B cell (primary cell): Measurements from ENCODE around the gene CEP85L. TPM values are rescaled to one million over a fixed set of nuclear protein-coding genes. Genes with fewer than 3 reads are reported as not detected.

Experiments used
- ATAC-seq: fragments of 200-7000 bp; cut with Tn5 transposase; one replicate; pipeline ENCODE4 v1.10.0; 2021; ENCODE audit warnings: low read depth, mild to moderate bottlenecking, moderate number of reproducible peaks, moderate library complexity
- CTCF ChIA-PET: fragments of 350-600 bp; sonication (Branson Sonifier 250); formaldehyde crosslinking; loops from one replicate; lab custom pipeline; 2021; ENCODE audit warnings: antibody characterized with exemption, inconsistent platforms; lab: Charles Lee
- POLR2A ChIA-PET: fragments of 350-600 bp; sonication (Branson Sonifier 250); formaldehyde crosslinking; loops from one replicate; lab custom pipeline; 2021; ENCODE audit warnings: antibody characterized with exemption; lab: Charles Lee
- DNase-seq: peaks from one replicate; pipeline ENCODE4 v3.0.0; 2013
- H2AFZ ChIP-seq: 2 replicates; pipeline ENCODE4 v1.6.1; 2012; ENCODE audit warnings: mild to moderate bottlenecking, low read depth, low read length; ENCODE audit not compliant: insufficient read depth, poor library complexity, severe bottlenecking
- H3K27ac ChIP-seq, 2 donors: 1 replicate in 1 of 2; 2 replicates in 1 of 2; pipeline ENCODE4 v1.5.1; 2012 to 2013; ENCODE audit warnings: low read length in 2 of 2, mild to moderate bottlenecking in 2 of 2, moderate library complexity in 1 of 2
- H3K27me3 ChIP-seq, 4 experiments: fragments of 200-600 bp in 1 of 4; sonication (generic) in 1 of 4; replicated peaks in 1 of 4; 1 replicate in 2 of 4; 2 replicates in 2 of 4; pipeline versions ENCODE4 v1.6.1 to v1.7.0; 2013 to 2016; ENCODE audit warnings: low read length in 3 of 4, mild to moderate bottlenecking in 2 of 4, mixed read lengths in 1 of 4, moderate library complexity in 1 of 4; ENCODE audit not compliant: insufficient read depth in 4 of 4, control insufficient read depth in 3 of 4; ENCODE audit errors: control extremely low read depth in 1 of 4
- H3K36me3 ChIP-seq, 2 experiments: replicated peaks in 1 of 2; 1 replicate in 1 of 2; 2 replicates in 1 of 2; pipeline versions ENCODE4 v1.6.1 to v1.7.1; 2013; ENCODE audit warnings: low read length in 1 of 2; ENCODE audit not compliant: insufficient read depth in 2 of 2, control insufficient read depth in 1 of 2; ENCODE audit errors: control extremely low read depth in 1 of 2, extremely low read depth in 1 of 2
- H3K4me1 ChIP-seq, 2 donors: fragments of 200-600 bp in 1 of 2; sonication (generic) in 1 of 2; 1 replicate in 1 of 2; 2 replicates in 1 of 2; pipeline versions ENCODE4 v1.5.1 to v1.6.1; 2013 to 2017; ENCODE audit warnings: low read length in 2 of 2; ENCODE audit not compliant: control insufficient read depth in 2 of 2, insufficient read depth in 2 of 2
- H3K4me2 ChIP-seq: replicated peaks from 2 replicates; pipeline ENCODE3; 2012; ENCODE audit warnings: mild to moderate bottlenecking, low read depth, low read length; ENCODE audit not compliant: poor library complexity, severe bottlenecking
- H3K4me3 ChIP-seq, 5 experiments: fragments of 200-600 bp in 1 of 5; sonication (generic) in 1 of 5; 1 replicate in 3 of 5; 2 replicates in 2 of 5; pipeline versions ENCODE4 v1.5.1 to v1.7.0; 2011 to 2016; ENCODE audit warnings: low read length in 4 of 5, mild to moderate bottlenecking in 4 of 5, low read depth in 2 of 5, control low read depth in 1 of 5, moderate library complexity in 1 of 5; ENCODE audit not compliant: insufficient read depth in 1 of 5; ENCODE audit errors: control extremely low read depth in 1 of 5, extremely low read depth in 1 of 5
- H3K79me2 ChIP-seq: fragments of 200-600 bp; sonication (generic); one replicate; pipeline ENCODE4 v1.6.0; 2016; ENCODE audit warnings: low read length; ENCODE audit not compliant: control insufficient read depth, insufficient read depth
- H3K9ac ChIP-seq: fragments of 200-600 bp; sonication (generic); 2 replicates; pipeline ENCODE4 v1.6.1; 2017; ENCODE audit warnings: mild to moderate bottlenecking, low read length, moderate library complexity
- H3K9me3 ChIP-seq, 3 donors: one replicate each; pipeline versions ENCODE4 v1.6.1 to v1.7.1; 2013; ENCODE audit warnings: low read length in 2 of 3; ENCODE audit not compliant: control insufficient read depth in 2 of 3, insufficient read depth in 1 of 3; ENCODE audit errors: control extremely low read depth in 1 of 3
- H4K20me1 ChIP-seq: 2 replicates; pipeline ENCODE4 v1.6.0; 2012; ENCODE audit warnings: mild to moderate bottlenecking, low read length; ENCODE audit not compliant: insufficient read depth, control insufficient read depth, poor library complexity, severe bottlenecking
- H3K27ac Mint-ChIP-seq: one replicate; pipeline ENCODE4 v1.8.0; 2021; ENCODE audit warnings: mixed read lengths
- H3K27me3 Mint-ChIP-seq: one replicate; pipeline ENCODE4 v1.8.0; 2021; ENCODE audit warnings: mixed read lengths
- H3K4me1 Mint-ChIP-seq: one replicate; pipeline ENCODE4 v1.8.0; 2021; ENCODE audit warnings: mixed read lengths
- H3K4me3 Mint-ChIP-seq: one replicate; pipeline ENCODE4 v1.8.0; 2021; ENCODE audit warnings: mixed read lengths
- H3K9me3 Mint-ChIP-seq: one replicate; pipeline ENCODE4 v1.8.0; 2022; ENCODE audit warnings: mixed read lengths; ENCODE audit not compliant: insufficient read depth
- EZH2 ChIP-seq: IDR thresholded peaks from 2 replicates; pipeline ENCODE4 v1.6.1; 2012; ENCODE audit warnings: borderline replicate concordance, low read depth, mild to moderate bottlenecking, moderate library complexity, low read length; ENCODE audit not compliant: insufficient read depth, poor library complexity, severe bottlenecking
- WGBS: methylation state at CpG from one replicate; pipeline ENCODE4 v1.1.5; 2013; ENCODE audit warnings: missing lambda C conversion rate; ENCODE audit not compliant: insufficient coverage; 5-methylcytosine and 5-hydroxymethylcytosine counted together
- intact Hi-C: fragments of 100-400 bp; cut with micrococcal nuclease; formaldehyde crosslinking; loops from one replicate; pipeline ENCODE4 v1.10.0; 2022
- polyA plus RNA-seq: library from polyadenylated mRNA; depleted of rRNA; stranded (reverse); fragments of >200 nt; gene quantifications from 2 replicates; pipeline ENCODE4 v1.2.3, GENCODE V29; 2012
- total RNA-seq, 2 donors: library from RNA; stranded (reverse); fragments of 120-200 nt in 1 of 2; gene quantifications; 1 replicate in 1 of 2; 2 replicates in 1 of 2; pipeline versions ENCODE4 v1.2.3 to v1.2.4, GENCODE V29; 2013 to 2022
- TF ChIP-seq, protein P1 (sequence below): fragments of 200-600 bp; IDR thresholded peaks from one replicate; pipeline ENCODE4 v1.8.0; 2022; ENCODE audit warnings: antibody characterized with exemption, mild to moderate bottlenecking

Gene CEP85L
- total and polyA plus RNA-seq, 2 donors (not counting 1 experiment from before 2014, with no cell fraction given): 7.6 to 32.1 TPM

DNA sequence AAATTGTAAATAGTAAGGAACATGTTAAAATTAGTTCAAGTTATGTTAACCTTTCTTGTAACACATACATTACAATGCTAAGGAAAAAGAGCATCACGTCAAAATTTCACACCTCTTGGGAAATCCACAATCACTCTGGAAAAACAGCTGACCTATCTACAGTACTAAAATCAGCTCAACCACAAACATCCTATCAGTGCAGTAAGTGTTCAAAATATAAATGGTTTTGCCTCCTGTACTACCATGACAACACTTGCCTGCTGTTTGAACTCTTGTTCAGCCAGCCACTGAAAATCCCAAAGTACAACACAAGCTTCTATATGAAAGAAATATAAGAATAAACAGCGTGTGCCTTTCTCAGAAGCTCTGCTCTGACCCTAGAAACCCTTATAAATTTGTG is 186.8 kb downstream of the CEP85L start:
- DNase-seq (no peak), ATAC-seq (no peak)
- no peak overlapping the region for H2AFZ ChIP-seq
- no peaks in the 10 kb centered on the region for H3K27me3 ChIP-seq
- Mint-ChIP-seq H3K9me3 (no peaks in the 10 kb centered on the region), H3K4me1 (no peaks in the 10 kb centered on the region), H3K4me3 (no peak overlapping the region), H3K27ac (no peak overlapping the region), H3K27me3 (no peaks in the 10 kb centered on the region)
- H3K4me2 ChIP-seq: no peak overlapping the region
- ChIA-PET CTCF (no interaction called here), POLR2A (no interaction called here)
- intact Hi-C loops: no loop called here
- no peaks in the 10 kb centered on the region for H4K20me1 ChIP-seq
- no peaks in the 10 kb centered on the region for H3K79me2 ChIP-seq
- TF ChIP-seq, protein P1, sequence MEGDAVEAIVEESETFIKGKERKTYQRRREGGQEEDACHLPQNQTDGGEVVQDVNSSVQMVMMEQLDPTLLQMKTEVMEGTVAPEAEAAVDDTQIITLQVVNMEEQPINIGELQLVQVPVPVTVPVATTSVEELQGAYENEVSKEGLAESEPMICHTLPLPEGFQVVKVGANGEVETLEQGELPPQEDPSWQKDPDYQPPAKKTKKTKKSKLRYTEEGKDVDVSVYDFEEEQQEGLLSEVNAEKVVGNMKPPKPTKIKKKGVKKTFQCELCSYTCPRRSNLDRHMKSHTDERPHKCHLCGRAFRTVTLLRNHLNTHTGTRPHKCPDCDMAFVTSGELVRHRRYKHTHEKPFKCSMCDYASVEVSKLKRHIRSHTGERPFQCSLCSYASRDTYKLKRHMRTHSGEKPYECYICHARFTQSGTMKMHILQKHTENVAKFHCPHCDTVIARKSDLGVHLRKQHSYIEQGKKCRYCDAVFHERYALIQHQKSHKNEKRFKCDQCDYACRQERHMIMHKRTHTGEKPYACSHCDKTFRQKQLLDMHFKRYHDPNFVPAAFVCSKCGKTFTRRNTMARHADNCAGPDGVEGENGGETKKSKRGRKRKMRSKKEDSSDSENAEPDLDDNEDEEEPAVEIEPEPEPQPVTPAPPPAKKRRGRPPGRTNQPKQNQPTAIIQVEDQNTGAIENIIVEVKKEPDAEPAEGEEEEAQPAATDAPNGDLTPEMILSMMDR: no peak
- TF ChIP-seq EZH2: no peak
- H3K9ac ChIP-seq: no peak overlapping the region
- no peaks in the 10 kb centered on the region for H3K4me1 ChIP-seq
- H3K27ac ChIP-seq: no peak overlapping the region
- WGBS: 100% methylated on average over 1 of the region's 2 CpGs
- H3K4me3 ChIP-seq: no peak overlapping the region
- peaks cover 16 to 31% of the 10 kb centered on the region in 2 experiments for H3K36me3 ChIP-seq
- no peaks in the 10 kb centered on the region for H3K9me3 ChIP-seq

DNA sequence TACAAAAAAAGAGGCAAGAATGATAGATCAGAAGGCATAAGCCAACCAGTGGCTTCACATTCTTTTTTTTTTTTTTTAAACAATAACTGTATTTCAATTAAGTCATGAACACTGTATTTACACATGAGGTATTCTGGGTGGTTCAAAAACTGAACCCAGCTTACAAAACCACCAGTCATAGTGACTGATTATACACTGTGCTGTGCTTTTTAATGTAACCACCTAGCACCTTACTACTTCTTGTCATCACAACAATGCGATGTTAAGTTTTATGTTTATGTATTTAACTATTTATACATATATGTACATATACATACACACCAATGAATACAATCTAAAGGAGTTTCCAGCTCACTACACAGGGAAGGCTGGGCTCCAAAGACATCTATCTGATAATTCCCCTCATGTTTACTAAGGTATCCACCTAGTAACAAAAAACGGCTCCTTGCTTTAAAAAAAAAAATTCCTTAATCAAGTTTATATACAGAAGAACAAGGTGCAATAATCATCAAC is 190.4 kb downstream of the CEP85L start:
- no peak for TF ChIP-seq EZH2
- TF ChIP-seq, protein P1: no peak
- Mint-ChIP-seq H3K4me3 (no peak overlapping the region), H3K27ac (no peak overlapping the region), H3K4me1 (no peaks in the 10 kb centered on the region), H3K9me3 (no peaks in the 10 kb centered on the region), H3K27me3 (no peaks in the 10 kb centered on the region)
- Histone ChIP-seq H3K36me3 (peaks cover 3 to 6% of the 10 kb centered on the region in 2 experiments), H3K9ac (no peak overlapping the region), H3K79me2 (no peaks in the 10 kb centered on the region), H4K20me1 (no peaks in the 10 kb centered on the region), H3K27ac (no peak overlapping the region), H2AFZ (no peak overlapping the region), H3K4me2 (no peak overlapping the region), H3K4me1 (no peaks in the 10 kb centered on the region), H3K9me3 (no peaks in the 10 kb centered on the region), H3K27me3 (no peaks in the 10 kb centered on the region), H3K4me3 (no peak overlapping the region)
- no CpG with 5 or more reads among the region's 2 CpGs for whole genome bisulfite sequencing
- ChIA-PET CTCF (no interaction called here), POLR2A (no interaction called here)
- no peak for ATAC-seq
- DNase-seq: no peak
- intact Hi-C loops: no loop called here
